Measurements from ENCODE around the gene IL12RB1. TPM values are rescaled to one million over a fixed set of nuclear protein-coding genes. Genes with fewer than 3 reads are reported as not detected.

IL12RB1 gene
- total and polyA plus RNA-seq, 4 donors, result 1.3 to 7.8 (median 4.8) TPM

DNA sequence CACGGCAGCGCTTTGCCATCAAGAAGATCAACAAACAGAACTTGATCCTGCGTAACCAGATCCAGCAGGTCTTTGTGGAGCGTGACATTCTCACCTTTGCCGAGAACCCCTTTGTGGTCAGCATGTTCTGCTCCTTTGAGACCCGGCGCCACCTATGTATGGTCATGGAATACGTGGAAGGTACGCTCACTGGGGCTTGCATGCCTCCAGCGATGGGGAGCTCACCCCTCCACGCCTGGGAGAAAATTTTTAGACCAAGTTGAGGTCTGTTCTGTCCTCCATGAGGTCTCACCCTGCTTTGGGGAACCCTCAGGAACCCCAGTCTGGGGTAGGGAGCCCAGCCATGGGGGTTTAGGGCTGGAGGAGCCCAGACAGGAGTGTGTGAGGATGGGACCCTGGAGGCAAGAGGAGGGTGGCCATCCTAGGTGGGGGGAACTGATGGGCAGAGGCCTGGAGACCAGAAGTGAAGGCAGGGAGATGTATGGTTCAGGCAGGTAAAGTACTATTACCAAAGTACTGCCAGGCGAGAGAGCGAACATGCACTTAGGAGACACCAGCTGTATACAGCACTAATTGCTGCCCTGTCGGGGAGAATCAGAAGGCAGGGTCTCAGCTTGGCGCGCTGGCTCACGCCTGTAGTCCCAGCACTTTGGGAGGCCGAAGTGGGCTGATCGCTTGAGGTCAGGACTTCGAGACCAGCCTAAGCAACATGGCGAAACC is 43.9 kb upstream of the IL12RB1 start:
- no peaks in the 10 kb centered on the region for H3K27me3 ChIP-seq (ENCODE audit: control insufficient read depth in 3 of 3, insufficient read depth in 3 of 3, low read length in 2 of 3)
- H3K27ac ChIP-seq (ENCODE audit: low read depth in 1 of 2, low read length in 1 of 2), result no peak overlapping the region
- TF ChIP-seq, protein P1, sequence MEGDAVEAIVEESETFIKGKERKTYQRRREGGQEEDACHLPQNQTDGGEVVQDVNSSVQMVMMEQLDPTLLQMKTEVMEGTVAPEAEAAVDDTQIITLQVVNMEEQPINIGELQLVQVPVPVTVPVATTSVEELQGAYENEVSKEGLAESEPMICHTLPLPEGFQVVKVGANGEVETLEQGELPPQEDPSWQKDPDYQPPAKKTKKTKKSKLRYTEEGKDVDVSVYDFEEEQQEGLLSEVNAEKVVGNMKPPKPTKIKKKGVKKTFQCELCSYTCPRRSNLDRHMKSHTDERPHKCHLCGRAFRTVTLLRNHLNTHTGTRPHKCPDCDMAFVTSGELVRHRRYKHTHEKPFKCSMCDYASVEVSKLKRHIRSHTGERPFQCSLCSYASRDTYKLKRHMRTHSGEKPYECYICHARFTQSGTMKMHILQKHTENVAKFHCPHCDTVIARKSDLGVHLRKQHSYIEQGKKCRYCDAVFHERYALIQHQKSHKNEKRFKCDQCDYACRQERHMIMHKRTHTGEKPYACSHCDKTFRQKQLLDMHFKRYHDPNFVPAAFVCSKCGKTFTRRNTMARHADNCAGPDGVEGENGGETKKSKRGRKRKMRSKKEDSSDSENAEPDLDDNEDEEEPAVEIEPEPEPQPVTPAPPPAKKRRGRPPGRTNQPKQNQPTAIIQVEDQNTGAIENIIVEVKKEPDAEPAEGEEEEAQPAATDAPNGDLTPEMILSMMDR (IDR thresholded peaks at IDR 0.05; ENCODE audit: control extremely low read depth, extremely low read depth), result no peak
- no peak for DNase-seq
- no peak overlapping the region for H3K4me3 ChIP-seq
- H3K9ac ChIP-seq (ENCODE audit: insufficient read depth in 1 of 2, low read length in 2 of 2), result no peak overlapping the region
- peaks cover 0 to 4% (median 0%) of the 10 kb centered on the region in 4 donors for H3K9me3 ChIP-seq (ENCODE audit: control insufficient read depth in 4 of 4, insufficient read depth in 3 of 4, low read length in 3 of 4)
- no peaks in the 10 kb centered on the region for H3K4me1 ChIP-seq (ENCODE audit: control insufficient read depth in 5 of 5, insufficient read depth in 5 of 5, low read length in 5 of 5)
- no peak for ATAC-seq (ENCODE audit: insufficient read depth, low FRiP score)
- peaks cover 0 to 39% (median 9%) of the 10 kb centered on the region in 4 donors for H3K36me3 ChIP-seq (ENCODE audit: control insufficient read depth in 4 of 4, insufficient read depth in 4 of 4, low read length in 4 of 4)
- WGBS, 2 donors, result 95 to 97% methylated on average over 21 of the region's 21 CpGs

DNA sequence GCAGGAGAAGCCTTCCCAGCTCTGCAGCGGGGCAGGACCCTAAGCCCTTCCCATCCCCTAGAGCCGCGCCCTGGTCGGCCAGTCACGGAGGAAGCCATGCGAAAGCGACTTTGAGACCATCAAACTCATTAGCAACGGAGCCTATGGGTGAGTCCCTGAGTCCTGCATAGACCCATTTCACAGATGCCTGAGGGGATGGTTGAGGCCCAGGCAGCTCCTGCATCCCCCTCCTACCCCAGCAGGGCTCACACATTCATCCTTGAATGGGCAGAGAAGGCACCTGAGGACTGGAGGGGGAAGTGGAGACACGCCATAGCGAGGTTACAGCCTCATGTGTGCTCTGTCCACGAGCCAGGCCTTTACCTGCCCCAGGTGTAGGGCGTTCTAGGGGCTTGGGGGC is 42.1 kb upstream of the IL12RB1 start:
- H3K9ac ChIP-seq (ENCODE audit: insufficient read depth in 1 of 2, low read length in 2 of 2), result no peak overlapping the region
- no peak overlapping the region for H3K27ac ChIP-seq (ENCODE audit: low read depth in 1 of 2, low read length in 1 of 2)
- no peak overlapping the region for H3K4me3 ChIP-seq
- H3K9me3 ChIP-seq (ENCODE audit: control insufficient read depth in 4 of 4, insufficient read depth in 3 of 4, low read length in 3 of 4), result peaks cover 0 to 4% (median 0%) of the 10 kb centered on the region in 4 donors
- H3K36me3 ChIP-seq (ENCODE audit: control insufficient read depth in 4 of 4, insufficient read depth in 4 of 4, low read length in 4 of 4), result peaks cover 0 to 33% (median 11%) of the 10 kb centered on the region in 4 donors
- TF ChIP-seq, protein P1 (IDR thresholded peaks at IDR 0.05; ENCODE audit: control extremely low read depth, extremely low read depth), result no peak
- 95 to 97% methylated on average over 12 of the region's 12 CpGs for WGBS, 2 donors
- no peak for ATAC-seq (ENCODE audit: insufficient read depth, low FRiP score)
- no peaks in the 10 kb centered on the region for H3K27me3 ChIP-seq (ENCODE audit: control insufficient read depth in 3 of 3, insufficient read depth in 3 of 3, low read length in 2 of 3)
- DNase-seq, result no peak
- H3K4me1 ChIP-seq (ENCODE audit: control insufficient read depth in 5 of 5, insufficient read depth in 5 of 5, low read length in 5 of 5), result no peaks in the 10 kb centered on the region

DNA sequence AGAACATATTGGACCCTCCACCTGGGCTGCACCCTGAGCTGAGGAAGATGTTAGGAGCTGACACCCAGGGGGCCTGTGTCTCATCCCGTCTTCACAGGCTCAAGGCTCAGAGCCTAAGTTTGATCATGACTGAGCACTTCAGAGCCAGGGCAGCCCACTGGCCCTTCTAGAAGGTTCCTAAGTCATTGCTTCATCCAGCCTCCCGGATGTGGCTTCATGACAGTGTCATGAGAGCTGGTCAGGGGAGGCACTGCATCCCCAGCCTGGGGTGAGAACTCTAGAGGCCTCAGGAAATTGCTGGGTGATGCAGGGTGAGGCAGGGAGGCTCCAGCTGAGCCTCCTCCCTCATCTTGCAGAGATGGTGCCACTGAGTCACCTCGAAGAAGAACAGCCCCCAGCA is 41.3 kb upstream of the IL12RB1 start:
- Histone ChIP-seq H3K9ac (ENCODE audit: insufficient read depth in 1 of 2, low read length in 2 of 2) (no peak overlapping the region), H3K4me1 (ENCODE audit: control insufficient read depth in 5 of 5, insufficient read depth in 5 of 5, low read length in 5 of 5) (no peaks in the 10 kb centered on the region), H3K4me3 (no peak overlapping the region), H3K27me3 (ENCODE audit: control insufficient read depth in 3 of 3, insufficient read depth in 3 of 3, low read length in 2 of 3) (no peaks in the 10 kb centered on the region), H3K36me3 (ENCODE audit: control insufficient read depth in 4 of 4, insufficient read depth in 4 of 4, low read length in 4 of 4) (peaks cover 0 to 37% (median 14%) of the 10 kb centered on the region in 4 donors), H3K9me3 (ENCODE audit: control insufficient read depth in 4 of 4, insufficient read depth in 3 of 4, low read length in 3 of 4) (peaks cover 0 to 4% (median 0%) of the 10 kb centered on the region in 4 donors), H3K27ac (ENCODE audit: low read depth in 1 of 2, low read length in 1 of 2) (no peak overlapping the region)
- TF ChIP-seq, protein P1 (IDR thresholded peaks at IDR 0.05; ENCODE audit: control extremely low read depth, extremely low read depth), result no peak
- DNase-seq, result no peak
- no peak for ATAC-seq (ENCODE audit: insufficient read depth, low FRiP score)
- 49 to 69% methylated on average over 3 of the region's 3 CpGs for WGBS, 2 donors

Measured in lung (tissue), 12 donors.